ENCODE results near the gene PSMG1.
"Not testable (repeated sequence)": the region's sequence is repeated elsewhere in the genome, so short reads cannot be mapped to it uniquely, and the experiment has no call there.

The PSMG1 gene

DNA sequence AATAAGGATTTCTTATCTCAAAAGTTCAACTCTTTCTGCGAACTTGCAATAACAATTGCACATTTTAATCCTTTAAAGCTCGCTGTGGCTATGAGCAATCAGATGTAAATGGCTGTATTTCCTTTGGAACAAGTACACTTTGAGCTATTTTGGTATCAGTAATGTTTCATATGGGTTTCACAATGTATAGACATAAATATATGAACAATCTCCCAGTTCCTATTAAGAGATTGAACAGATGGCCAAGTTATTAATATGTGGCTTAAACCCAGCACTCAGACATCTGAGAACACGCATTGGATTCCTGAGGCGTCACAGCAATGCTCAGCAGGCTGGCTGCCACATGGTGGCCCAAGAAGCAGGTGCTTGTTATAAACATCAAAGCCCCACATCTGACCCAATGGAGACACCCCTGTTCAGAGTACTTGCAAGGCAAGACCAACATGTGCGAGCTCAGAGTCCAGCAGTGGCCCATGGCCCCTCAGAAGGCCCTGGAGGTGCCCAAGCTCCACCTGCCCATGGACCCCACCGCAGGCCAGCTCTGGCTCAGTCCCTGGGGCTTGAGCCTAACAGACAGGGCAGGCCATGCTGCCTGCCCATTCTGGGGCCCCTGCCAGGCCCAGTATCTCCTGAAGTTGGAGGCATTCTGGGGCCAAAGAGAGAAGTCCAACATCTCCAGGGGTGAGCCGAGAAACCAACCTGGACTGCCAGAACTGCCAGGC lies 23.7 kb downstream of the PSMG1 start:
- H3K9me3 ChIP-seq = no peaks in the 10 kb centered on the region
- no peaks in the 10 kb centered on the region for H3K36me3 ChIP-seq
- H3K27me3 ChIP-seq = no peaks in the 10 kb centered on the region
- no peak overlapping the region for H3K4me3 ChIP-seq (ENCODE audit: low read depth, low read length)
- TF ChIP-seq, protein P1, sequence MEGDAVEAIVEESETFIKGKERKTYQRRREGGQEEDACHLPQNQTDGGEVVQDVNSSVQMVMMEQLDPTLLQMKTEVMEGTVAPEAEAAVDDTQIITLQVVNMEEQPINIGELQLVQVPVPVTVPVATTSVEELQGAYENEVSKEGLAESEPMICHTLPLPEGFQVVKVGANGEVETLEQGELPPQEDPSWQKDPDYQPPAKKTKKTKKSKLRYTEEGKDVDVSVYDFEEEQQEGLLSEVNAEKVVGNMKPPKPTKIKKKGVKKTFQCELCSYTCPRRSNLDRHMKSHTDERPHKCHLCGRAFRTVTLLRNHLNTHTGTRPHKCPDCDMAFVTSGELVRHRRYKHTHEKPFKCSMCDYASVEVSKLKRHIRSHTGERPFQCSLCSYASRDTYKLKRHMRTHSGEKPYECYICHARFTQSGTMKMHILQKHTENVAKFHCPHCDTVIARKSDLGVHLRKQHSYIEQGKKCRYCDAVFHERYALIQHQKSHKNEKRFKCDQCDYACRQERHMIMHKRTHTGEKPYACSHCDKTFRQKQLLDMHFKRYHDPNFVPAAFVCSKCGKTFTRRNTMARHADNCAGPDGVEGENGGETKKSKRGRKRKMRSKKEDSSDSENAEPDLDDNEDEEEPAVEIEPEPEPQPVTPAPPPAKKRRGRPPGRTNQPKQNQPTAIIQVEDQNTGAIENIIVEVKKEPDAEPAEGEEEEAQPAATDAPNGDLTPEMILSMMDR (IDR thresholded peaks at IDR 0.05; ENCODE audit: low read depth, low read length) = no peak
- H3K4me1 ChIP-seq = no peaks in the 10 kb centered on the region
- DNase-seq = no peak

DNA sequence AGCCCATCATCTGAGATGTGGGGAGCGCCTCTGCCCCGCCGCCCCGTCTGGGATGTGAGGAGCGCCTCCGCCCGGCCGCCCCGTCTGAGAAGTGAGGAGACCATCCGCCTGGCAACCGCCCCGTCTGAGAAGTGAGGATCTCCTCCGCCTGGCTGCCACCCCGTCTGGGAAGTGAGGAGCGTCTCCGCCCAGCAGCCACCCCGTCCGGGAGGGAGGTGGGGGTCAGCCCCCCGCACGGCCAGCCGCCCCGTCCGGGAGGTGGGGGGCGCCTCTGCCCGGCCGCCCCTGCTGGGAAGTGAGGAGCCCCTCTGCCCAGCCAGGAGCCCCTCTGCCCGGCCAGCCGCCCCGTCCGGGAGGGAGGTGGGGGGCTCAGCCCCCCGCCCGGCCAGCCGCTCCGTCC lies 26.0 kb downstream of the PSMG1 start:
- H3K36me3 ChIP-seq; H3K27me3 ChIP-seq; H3K4me1 ChIP-seq; H3K4me3 ChIP-seq (ENCODE audit: low read depth, low read length); H3K9me3 ChIP-seq; DNase-seq: not testable (repeated sequence)

DNA sequence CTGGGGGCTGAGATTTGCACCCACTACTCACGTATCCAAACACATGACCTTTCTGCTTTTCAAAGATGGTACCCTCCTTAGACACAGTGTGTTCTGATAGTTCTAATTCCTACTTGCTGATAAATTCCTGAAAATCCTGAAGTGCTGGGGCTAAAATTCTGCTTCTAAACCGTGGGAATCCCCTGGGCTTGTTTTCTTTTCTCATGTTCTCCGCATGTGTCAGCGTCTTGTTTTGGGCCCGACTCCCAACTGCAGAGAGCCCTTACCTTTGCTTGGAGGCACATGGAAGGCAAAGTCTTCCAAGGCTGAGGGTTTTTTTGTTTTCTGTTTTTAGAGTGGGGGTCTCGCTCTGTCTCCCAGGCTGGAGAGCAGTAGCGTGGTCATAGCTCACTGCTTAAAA lies 27.2 kb downstream of the PSMG1 start:
- no peaks in the 10 kb centered on the region for H3K4me1 ChIP-seq
- H3K9me3 ChIP-seq = no peaks in the 10 kb centered on the region
- no peak overlapping the region for H3K4me3 ChIP-seq (ENCODE audit: low read depth, low read length)
- H3K27me3 ChIP-seq = no peaks in the 10 kb centered on the region
- TF ChIP-seq, protein P1 (IDR thresholded peaks at IDR 0.05; ENCODE audit: low read depth, low read length) = no peak
- no peak for DNase-seq
- H3K36me3 ChIP-seq = no peaks in the 10 kb centered on the region

DNA sequence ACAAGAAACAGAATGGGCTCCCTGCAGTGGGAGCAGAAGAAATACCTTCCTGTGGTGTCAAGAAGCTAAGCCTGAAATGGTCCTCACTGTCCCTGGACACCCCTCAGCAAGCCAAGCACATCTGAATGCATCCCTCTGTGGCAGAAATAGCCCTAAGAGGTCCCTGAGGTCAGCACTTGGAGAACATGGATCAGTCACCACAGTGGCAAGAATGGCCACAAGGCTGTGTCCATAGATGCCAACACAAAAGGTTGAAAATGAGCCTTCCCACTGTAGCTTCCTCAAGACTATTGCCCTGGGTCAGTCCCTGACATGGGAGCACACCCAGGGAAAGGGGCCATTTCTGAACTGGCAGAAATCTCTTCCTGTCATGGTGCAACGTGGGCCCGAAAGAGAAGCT lies 27.7 kb downstream of the PSMG1 start:
- Histone ChIP-seq H3K27me3 (no peaks in the 10 kb centered on the region), H3K36me3 (no peaks in the 10 kb centered on the region), H3K9me3 (no peaks in the 10 kb centered on the region), H3K4me3 (ENCODE audit: low read depth, low read length) (no peak overlapping the region), H3K4me1 (no peaks in the 10 kb centered on the region)
- no peak for DNase-seq
- TF ChIP-seq, protein P1 (IDR thresholded peaks at IDR 0.05; ENCODE audit: low read depth, low read length) = no peak

DNA sequence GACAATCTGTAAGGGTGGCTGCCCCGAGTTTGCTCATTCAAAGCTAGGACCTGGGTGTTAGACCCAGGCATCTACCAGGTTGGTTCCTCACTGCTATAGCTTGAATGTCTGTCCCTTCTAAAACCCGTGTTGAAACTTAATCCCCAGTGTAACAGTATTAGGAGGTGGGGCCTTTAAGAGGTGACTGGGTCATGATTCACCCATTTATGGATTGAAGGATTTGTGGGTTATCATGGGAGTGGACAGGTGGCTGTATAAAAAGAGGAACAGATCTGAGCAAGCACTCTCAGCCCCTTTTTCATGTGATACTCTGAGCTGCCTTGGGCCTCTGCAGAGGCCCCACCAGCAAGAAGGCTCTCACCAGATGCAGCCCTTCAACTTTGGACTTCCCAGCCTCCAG lies 29.4 kb downstream of the PSMG1 start:
- Histone ChIP-seq H3K27me3 (no peaks in the 10 kb centered on the region; the same call in 1 of the 2 replicates), H3K9me3 (no peaks in the 10 kb centered on the region), H3K4me3 (ENCODE audit: low read depth, low read length) (no peak overlapping the region), H3K4me1 (no peaks in the 10 kb centered on the region), H3K36me3 (no peaks in the 10 kb centered on the region)
- no peak for DNase-seq
- TF ChIP-seq, protein P1 (IDR thresholded peaks at IDR 0.05; ENCODE audit: low read depth, low read length) = no peak

DNA sequence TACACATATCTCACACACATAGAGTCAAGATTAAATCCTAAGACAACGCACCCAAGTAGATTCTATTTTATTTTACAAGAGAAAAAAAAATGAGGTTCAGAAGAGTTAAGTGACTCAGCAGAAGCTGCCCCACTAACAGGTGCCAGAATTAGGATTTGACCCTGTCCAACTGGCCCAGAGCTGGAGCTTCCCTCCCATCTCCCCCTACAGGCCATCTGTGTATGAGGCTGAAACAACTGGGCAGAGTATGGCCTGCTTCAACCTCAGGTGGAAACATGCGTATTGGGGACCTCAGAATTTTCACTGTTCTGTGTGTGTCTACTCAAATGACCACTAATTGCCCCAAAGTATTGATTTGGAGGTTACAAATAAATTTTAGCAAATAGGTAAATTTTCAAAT lies 29.9 kb downstream of the PSMG1 start:
- Histone ChIP-seq H3K9me3 (no peaks in the 10 kb centered on the region), H3K36me3 (no peaks in the 10 kb centered on the region), H3K4me3 (ENCODE audit: low read depth, low read length) (no peak overlapping the region), H3K4me1 (no peaks in the 10 kb centered on the region), H3K27me3 (peaks cover 1% of the 10 kb centered on the region)
- TF ChIP-seq, protein P1 (IDR thresholded peaks at IDR 0.05; ENCODE audit: low read depth, low read length) = peak; percentile 56
- DNase-seq = no peak
